ENCODE measurements around the gene MPL.

- TF ChIP-seq POLR2A (IDR thresholded peaks at IDR 0.05) (no peak), CTCF (IDR thresholded peaks at IDR 0.05) (no peak), POLR2AphosphoS5 (IDR thresholded peaks at IDR 0.05) (no peak)
These were observed 26.1 kb upstream of the MPL start for GRCh38 chr1:43311521-43311920.
